ENCODE data around the gene GABRG3.

DNA sequence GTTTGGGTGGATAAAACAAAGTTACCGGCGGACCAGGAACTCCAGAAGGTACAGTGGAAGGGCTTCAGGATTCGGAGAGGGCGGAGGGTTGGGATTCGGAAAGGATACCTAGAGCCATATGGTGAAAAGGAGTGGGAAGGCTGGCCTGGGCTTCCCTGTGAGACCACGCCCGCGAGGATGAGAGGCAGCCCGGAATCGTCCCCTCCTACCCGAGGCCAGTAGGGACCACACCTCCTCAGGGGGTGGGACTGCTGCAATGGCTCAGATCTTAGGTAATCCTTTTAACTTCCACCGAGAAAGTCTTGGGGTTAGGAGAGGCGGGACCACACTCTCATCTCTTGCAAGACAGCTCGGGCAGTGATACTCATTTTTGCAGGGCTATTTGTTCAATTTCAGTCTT is 616.8 kb downstream of the GABRG3 start:
- TF ChIP-seq, protein P1, sequence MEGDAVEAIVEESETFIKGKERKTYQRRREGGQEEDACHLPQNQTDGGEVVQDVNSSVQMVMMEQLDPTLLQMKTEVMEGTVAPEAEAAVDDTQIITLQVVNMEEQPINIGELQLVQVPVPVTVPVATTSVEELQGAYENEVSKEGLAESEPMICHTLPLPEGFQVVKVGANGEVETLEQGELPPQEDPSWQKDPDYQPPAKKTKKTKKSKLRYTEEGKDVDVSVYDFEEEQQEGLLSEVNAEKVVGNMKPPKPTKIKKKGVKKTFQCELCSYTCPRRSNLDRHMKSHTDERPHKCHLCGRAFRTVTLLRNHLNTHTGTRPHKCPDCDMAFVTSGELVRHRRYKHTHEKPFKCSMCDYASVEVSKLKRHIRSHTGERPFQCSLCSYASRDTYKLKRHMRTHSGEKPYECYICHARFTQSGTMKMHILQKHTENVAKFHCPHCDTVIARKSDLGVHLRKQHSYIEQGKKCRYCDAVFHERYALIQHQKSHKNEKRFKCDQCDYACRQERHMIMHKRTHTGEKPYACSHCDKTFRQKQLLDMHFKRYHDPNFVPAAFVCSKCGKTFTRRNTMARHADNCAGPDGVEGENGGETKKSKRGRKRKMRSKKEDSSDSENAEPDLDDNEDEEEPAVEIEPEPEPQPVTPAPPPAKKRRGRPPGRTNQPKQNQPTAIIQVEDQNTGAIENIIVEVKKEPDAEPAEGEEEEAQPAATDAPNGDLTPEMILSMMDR (IDR thresholded peaks at IDR 0.05) = no peak
- TF ChIP-seq POLR2A (IDR thresholded peaks at IDR 0.05) = no peak
